SW 1271 (cell line): ENCODE data around the gene TEX53.

Source experiments
- DNase-seq, 2 experiments: peaks; one replicate each; lab custom pipeline; 2025; lab: John Stamatoyannopoulos, UW

The TEX53 gene

GRCh38 chr9:114638404-114638803 lies 19.2 kb downstream of the TEX53 start:
- DNase-seq: no peak

GRCh38 chr9:114634387-114634786 lies 23.2 kb downstream of the TEX53 start:
- DNase-seq: no peak

- DNase-seq: no peak
Measured at GRCh38 chr9:114633438-114634089, 24.0 kb downstream of the TEX53 start.

GRCh38 chr9:114631166-114631565 lies 26.4 kb downstream of the TEX53 start:
- DNase-seq: no peak

GRCh38 chr9:114629563-114630090 lies 28.0 kb downstream of the TEX53 start:
- no peak for DNase-seq

GRCh38 chr9:114627553-114627952 lies 30.1 kb downstream of the TEX53 start:
- DNase-seq: no peak

- DNase-seq: no peak
Measured at GRCh38 chr9:114626415-114627020, 31.1 kb downstream of the TEX53 start.

GRCh38 chr9:114624677-114625076 lies 32.9 kb downstream of the TEX53 start:
- DNase-seq: no peak

- DNase-seq: peak in 1 of 2 experiments; percentile 25
Measured at GRCh38 chr9:114621975-114622609, 35.5 kb downstream of the TEX53 start.

- no peak for DNase-seq
Measured at GRCh38 chr9:114621561-114621960, 36.0 kb downstream of the TEX53 start.

GRCh38 chr9:114619191-114619761 lies 38.3 kb downstream of the TEX53 start:
- DNase-seq: no peak

GRCh38 chr9:114616684-114617520 lies 40.7 kb downstream of the TEX53 start:
- no peak for DNase-seq

- DNase-seq: no peak
Measured at GRCh38 chr9:114614373-114614772, 43.2 kb downstream of the TEX53 start.

- DNase-seq: no peak
Measured at GRCh38 chr9:114613919-114614318, 43.7 kb downstream of the TEX53 start.

GRCh38 chr9:114613087-114613486 lies 44.5 kb downstream of the TEX53 start:
- no peak for DNase-seq

GRCh38 chr9:114612272-114612923 lies 45.2 kb downstream of the TEX53 start:
- DNase-seq: no peak

GRCh38 chr9:114611516-114612271 lies 45.9 kb downstream of the TEX53 start:
- DNase-seq: peak; percentile 16 to 63

- no peak for DNase-seq
Measured at GRCh38 chr9:114608525-114608796, 49.1 kb downstream of the TEX53 start.

- no peak for DNase-seq
Measured at GRCh38 chr9:114607671-114608524, 49.7 kb downstream of the TEX53 start.
